NCI-H82 treated with DMSO at 0.1 percent for 48 hours (cell line): ENCODE data around the gene RNF214.
"Not testable (repeated sequence)": the region's sequence is repeated elsewhere in the genome, so short reads cannot be mapped to it uniquely, and the experiment has no call there.

ENCODE experiments used
- DNase-seq: peaks from one replicate; lab custom pipeline; 2025; ENCODE audit not compliant: unreplicated experiment; lab: John Stamatoyannopoulos, UW

RNF214 gene

DNA sequence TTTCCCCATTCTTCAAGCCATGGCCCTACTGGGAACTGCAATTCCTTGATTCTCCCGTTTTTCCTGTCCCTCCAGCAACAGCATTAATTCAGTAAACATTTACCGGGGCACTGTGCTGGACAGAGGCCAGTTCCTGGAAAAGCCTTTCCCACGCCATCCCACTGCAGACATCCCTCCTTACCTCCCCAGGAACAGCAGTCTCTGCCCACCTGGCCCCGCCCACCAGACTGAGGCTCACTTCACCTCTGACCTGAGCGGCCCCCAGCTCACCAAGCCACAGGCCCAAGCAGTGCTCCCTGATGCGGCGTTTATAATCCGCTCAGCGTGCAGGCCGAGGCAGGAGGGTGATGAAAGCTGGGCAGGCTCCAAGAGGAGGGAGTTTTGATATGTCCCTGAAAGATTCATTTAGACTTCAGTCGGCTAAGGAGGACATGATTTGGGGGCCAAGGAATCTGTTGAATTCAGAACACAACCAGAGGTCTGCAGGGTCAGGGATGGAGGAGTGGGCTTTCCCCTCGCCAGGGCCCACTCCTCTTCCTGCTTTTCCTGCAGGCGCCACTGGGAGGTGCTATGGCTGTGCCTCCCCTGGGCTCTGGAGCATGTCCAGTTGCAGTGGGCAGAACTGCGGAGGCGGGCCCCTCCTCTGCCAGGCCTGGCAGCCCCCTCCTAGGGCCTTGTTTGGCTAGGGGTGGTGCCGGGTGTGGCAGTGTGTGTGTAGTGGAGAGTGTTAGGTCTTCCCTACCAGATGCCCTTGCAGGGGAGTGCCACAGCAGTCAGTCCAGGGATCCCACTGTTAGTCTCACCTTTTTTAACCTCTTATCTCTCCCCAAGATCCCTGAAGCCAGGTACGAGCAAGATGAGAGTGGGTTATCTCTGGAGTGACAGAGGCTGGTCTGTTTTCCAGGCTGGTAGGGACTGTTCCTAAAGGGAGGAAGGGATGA lies 34.7 kb upstream of the RNF214 start:
- no peak for DNase-seq

DNA sequence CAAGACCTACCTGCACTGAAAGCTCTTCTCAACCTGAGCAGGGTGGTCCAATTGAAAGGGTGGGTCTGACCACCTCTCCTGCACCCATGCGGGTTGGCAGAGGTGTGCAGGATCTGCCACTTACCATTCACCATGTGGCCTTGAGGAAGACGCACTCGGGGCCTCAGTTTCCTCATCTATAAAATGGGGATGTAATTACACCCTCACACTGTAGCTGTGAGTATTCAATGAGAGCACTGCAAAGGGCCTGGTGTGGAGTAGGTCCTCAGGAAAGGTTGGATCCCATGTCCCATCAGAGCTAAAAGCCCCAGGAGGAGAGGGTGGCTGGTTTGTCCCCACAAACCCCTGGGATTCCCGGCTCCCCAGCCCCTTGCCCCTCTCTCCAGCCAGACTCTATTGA lies 33.9 kb upstream of the RNF214 start:
- DNase-seq: no peak

DNA sequence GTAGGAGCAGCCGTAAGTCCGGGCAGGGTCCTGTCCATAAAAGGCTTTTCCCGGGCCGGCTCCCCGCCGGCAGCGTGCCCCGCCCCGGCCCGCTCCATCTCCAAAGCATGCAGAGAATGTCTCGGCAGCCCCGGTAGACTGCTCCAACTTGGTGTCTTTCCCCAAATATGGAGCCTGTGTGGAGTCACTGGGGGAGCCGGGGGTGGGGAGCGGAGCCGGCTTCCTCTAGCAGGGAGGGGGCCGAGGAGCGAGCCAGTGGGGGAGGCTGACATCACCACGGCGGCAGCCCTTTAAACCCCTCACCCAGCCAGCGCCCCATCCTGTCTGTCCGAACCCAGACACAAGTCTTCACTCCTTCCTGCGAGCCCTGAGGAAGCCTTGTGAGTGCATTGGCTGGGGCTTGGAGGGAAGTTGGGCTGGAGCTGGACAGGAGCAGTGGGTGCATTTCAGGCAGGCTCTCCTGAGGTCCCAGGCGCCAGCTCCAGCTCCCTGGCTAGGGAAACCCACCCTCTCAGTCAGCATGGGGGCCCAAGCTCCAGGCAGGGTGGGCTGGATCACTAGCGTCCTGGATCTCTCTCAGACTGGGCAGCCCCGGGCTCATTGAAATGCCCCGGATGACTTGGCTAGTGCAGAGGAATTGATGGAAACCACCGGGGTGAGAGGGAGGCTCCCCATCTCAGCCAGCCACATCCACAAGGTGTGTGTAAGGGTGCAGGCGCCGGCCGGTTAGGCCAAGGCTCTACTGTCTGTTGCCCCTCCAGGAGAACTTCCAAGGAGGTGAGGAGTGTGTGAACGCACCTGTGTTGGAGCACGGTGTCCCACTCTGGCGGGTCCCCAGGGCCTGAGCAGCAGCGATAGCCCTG lies 33.2 kb upstream of the RNF214 start, which contains the start of gene TAGLN:
TSS of gene TAGLN (plus strand) at position 318 of the 863 bp plus-strand sequence. CDS start 3,644 bp downstream, outside the sequence.
- no peak for DNase-seq

DNA sequence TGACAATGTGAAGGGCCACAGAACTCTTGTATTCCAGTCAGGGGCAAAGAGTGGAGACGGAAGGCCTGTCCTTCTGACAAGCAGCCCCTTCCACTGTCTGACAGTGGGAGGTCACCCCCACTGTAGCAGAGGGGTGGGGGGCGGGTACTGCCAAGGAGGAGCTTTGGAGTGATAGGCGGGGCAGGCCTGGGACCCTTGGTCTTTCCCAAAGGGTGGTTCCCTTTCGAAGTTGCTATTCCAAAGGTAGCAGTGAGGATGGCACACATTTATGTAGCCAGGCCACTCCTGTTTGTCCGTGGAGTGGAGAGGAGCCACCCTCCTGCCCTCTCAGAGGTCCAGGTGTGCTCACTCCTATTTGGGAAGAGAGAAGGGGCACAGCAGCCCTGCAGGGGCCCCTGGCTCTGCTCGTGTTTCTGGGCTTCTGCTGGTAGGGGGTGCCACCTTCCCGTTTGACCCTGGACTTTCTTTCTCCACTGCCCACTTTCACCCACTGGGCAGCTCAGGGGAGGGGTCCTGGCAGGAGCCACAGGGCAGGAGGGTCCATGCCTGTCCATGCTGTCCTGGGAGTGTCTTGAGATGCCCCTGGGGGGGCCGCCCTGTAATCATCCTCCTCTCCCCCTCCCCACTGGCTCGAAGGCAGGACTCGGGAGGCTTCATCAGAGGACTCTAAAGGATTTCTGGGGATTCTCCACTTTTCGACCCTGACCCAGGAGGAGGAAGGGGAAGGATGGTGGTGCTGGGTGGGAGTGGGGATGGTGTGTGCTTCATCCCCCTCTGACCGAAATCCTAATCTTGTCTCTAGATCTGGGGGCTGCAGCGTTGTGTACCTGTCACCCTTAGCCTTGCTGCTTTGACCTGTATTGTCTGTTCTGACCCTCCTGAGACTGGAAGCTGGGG lies 32.3 kb upstream of the RNF214 start:
- DNase-seq: no peak

DNA sequence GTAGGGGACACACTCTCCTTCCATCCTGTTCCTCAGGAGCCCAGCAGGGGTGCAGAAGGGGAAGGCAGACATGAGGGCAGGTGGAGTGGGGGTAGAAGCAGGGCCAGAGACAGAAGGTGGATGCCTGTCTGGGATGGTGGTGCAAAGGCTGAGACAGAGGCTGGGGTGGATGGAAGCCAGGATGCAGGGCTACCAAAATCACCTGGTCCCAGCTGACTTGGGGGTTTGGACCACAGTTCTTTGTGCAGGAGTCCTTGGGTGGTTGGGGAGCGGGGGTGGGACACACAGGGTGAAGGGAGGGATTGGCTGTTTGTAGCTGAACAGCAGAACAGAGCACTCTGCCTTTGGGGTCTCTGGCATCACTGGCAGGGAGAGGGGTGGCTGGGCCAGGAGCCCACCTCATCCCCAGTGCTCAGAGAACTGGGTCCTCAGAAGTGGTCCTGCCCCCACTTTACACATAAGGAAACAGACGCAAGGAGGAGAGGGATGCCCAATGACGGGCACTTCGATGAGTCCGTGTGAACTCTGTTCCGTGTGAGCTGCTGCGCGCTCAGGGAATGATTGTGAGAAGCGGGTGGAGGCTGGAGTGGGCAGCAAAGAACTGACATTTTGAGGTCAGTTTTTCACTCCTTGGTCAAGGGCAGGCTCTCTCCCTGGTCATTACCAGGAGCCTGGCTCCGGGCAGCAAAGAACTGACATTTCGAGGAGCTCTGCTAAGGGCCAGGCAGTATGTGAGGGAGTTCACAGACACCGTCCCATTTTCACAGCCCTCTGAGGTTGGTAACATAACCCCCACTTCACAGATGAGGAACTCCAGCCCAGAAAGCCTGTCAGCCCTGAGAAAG lies 31.4 kb upstream of the RNF214 start:
- DNase-seq: no peak

DNA sequence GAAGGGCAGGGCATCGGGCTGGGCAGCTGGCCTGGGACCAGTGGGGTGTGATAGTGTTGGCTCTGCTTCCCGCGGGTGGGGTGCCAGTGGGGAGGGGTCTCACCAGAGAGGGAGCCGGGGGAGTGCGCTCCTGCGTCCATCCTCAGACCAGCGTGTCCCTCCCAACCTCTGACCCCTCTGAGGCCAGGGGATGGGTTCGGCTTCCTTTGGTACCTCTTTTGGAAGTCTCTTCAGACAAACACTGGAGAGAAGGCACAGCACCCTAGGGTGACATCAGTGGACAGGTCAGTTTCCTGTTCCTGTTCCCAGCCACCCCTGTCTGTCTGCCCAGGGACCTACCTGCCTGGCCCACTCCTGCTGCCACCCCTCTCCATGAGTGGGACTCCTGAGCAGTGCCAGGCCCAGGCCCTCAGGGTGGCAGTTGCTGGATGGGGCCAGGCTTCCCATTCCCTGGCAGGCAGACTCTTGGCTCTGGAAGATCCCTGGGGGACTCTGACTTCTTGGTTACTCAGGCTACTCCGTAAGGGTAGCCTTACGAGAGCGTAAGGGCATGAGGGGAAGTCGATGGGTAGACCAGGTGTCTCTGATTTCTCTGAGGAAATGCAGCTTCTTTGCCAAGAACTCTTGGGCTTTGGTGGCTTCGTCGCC lies 30.7 kb upstream of the RNF214 start:
- DNase-seq: no peak

DNA sequence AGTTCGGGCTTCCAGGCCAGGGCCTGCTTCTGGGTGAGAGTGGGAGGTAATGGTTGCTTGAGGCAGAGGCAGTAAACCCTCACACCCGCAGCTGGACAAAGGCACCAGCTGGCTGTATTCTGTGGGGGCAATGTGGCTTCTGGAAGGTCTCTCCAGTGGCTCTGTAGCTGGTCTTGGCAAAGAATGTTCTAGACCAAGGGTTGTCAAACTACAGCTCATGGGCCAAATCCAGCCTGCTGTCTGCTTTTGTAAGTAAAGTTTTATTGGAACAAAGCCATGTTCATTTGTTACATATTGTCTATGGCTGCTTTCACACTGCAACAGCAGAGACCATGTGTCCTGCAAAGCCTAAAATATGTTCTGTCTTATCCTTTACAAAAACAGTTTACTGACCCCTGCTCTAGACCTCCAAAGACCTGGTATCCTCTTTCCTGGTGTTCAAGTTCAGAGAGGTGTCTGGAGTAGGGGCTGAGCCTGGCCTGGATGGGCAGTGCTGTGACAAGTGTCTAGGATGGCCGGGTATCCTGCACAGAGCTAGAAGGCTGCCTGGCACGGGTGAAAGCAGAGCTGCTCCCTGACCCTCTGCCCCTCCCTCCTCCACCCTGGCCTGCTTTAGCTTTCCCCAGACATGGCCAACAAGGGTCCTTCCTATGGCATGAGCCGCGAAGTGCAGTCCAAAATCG lies 29.9 kb upstream of the RNF214 start:
- no peak for DNase-seq

DNA sequence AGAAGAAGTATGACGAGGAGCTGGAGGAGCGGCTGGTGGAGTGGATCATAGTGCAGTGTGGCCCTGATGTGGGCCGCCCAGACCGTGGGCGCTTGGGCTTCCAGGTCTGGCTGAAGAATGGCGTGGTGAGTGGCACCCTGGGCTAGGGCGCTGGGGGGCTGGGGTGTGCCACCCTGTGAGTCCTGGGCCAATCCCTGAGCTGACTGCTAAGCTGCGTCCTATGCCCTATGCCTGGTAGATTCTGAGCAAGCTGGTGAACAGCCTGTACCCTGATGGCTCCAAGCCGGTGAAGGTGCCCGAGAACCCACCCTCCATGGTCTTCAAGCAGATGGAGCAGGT lies 29.4 kb upstream of the RNF214 start:
- DNase-seq: no peak

DNA sequence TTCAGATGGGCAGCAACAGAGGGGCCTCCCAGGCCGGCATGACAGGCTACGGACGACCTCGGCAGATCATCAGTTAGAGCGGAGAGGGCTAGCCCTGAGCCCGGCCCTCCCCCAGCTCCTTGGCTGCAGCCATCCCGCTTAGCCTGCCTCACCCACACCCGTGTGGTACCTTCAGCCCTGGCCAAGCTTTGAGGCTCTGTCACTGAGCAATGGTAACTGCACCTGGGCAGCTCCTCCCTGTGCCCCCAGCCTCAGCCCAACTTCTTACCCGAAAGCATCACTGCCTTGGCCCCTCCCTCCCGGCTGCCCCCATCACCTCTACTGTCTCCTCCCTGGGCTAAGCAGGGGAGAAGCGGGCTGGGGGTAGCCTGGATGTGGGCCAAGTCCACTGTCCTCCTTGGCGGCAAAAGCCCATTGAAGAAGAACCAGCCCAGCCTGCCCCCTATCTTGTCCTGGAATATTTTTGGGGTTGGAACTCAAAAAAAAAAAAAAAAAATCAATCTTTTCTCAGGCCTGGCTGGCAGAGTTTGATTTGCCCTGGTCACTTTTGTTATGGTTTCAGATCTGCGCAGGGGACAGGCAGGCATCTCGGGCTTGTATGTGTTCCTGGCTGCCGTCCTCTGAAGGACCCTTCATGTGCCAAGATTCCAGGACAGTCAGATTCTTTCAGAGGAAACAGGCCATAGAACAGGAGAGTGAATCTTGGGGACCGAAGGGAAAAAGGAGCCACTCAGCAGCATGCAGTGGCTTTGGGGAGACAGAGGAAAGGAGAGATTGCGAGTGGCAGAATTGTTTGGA lies 28.0 kb upstream of the RNF214 start:
- no peak for DNase-seq

DNA sequence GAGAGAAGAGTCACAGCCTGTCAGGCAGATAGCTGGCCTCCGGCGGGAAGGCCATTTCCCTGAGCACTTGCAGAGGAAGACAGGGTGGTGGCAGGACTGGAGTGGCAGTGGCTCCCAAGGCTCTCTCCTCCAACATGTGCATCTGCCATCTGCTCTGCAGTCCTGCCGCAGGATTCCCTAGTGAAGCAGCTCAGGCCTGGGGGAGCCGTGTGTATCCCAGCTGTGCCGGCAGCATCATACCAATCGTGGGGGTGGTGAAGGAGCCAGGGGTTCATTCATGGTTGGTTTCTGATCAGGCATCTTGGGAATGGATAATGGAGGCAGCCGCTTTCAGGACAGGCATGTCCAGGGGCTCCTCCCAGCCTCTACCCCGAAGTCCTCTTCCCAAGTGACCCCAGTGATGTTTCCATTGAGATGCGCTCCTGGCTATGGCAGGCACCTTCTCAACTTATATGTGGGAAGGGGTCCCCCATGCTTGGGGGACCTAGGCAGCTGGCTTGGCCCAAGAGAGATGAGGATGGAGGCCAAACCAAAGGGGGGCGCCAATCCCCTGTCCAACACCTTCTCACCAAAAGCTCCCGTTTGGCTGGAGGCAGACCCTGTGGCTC lies 27.2 kb upstream of the RNF214 start:
- no peak for DNase-seq

DNA sequence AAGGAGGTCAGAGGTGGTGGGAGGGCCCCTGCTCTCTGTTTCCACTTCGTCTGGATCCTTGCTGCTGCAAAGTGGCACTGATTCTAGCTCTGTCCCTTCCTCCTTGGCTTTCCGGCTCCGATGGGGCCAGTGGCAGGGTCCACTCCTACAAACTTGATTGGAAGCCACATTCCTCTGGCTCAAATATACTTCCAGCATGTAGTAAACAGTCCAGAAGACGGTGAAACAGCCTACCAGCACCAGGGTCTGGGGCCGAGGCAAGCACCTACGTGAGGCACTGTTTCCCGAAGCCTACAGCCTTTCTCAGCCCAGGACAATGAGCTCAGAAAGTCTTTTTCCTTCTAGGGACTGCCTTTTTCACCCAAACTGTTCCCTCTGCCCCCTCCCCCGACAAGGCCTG lies 26.4 kb upstream of the RNF214 start:
- not testable (repeated sequence) for DNase-seq

DNA sequence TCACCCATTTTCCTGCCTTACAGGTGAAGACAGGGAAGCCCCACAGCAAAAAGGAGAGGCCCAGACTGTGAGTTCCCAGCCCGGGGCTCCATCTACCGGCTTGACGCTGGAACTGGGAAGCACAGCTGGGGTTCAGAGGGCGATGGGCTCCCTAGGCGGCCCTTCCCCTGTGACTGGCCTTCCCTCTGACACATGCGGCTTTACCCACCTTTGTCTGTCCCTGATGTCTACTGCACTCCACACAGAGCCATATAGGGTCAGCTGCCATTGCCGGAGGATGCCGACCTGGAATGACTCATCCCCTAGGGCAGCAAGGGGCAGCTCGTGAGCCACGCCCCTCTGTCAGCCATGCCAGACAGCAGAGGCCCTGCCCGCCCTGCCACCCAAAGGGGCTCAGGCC lies 25.6 kb upstream of the RNF214 start:
- not testable (repeated sequence) for DNase-seq

DNA sequence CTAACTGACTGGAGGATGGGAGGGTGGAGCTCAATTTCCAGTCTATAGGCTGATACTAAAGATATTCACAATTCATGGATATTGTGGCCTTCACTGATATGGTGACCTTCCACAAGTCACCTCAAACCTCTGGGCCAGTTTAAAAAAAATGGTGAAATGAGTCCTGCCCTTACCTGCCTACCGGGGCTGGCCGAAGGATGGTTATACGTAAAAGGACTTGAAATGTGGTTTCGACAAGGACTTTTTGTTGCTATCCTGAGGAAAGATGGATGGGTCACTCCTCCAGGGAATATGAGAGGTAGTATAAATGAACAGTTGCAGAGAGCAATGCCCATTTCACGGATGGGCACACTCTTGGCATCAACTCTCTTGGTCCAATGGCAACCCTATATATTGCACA lies 25.0 kb upstream of the RNF214 start:
- not testable (repeated sequence) for DNase-seq

DNA sequence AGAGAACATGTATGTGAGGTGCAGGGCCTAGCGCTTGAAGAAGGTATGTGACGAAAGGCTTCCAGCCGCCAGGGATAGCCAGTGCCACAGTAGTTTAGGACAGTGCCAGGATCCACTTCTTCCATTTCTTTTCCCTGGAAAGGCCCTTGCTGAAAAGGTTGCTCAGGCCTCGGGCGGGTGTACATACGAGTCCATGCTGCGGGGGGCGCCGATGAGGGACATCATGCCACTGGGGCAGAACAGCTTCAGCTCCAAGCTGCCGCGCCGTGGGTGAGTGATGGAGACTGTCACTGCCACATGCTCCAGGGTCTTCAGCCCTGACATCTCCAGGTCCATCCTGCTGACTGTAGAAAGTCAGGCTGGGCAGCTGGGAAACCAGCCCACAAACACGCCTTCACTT lies 23.8 kb upstream of the RNF214 start:
- DNase-seq: not testable (repeated sequence)

DNA sequence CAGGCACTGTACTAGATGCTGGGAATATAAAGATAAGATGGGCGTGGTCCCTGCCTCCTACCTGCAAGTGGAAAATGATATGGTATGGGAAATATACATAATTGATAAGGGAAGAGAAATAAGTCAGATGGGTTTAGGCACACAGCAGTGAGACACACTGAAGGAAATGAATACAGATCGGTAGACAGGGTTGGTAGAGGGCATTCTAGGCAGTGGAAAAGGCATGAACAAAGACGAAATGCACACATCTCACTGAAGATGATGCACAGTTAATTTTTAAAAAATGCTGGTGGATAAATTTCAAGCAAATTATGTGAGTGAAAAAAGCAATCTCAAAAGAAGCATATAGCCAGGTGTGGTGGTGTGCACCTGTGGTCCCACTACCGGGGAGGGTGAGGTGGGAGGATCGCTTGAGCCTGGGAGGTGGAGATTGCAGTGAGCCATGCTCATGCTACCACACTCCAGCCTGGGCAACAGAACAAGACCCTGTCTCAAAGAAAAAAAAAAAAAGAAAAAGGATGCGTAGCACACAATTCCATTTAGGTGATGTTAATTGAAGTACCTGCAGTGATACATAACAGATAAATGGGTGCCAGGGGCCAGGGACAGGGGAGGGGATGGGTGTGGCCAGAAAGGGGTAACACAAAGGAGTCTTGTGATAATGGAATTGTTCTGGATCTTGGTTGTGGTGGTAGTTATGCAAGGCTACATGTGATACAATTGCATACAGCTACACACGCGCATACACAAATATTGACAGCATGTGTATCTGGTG lies 22.9 kb upstream of the RNF214 start:
- DNase-seq: not testable (repeated sequence)

DNA sequence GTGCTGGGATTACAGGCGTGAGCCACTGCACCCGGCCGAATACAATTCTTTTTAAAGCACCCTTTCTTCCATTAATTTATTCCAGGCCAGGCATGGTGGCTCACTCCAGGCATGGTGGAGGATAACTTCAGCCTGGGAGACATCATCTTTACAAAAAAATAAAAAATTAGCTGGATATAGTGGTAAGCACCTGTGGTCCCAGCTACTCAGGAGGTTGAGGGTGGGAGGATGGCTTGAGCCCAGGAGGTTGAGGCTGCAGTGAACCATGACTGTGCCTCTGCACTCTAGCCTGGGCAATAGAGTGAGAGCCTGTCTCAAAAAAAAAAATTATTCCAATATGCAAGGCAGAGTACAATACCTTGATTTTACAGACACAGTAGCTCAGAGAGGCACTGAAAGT lies 21.9 kb upstream of the RNF214 start:
- DNase-seq: no peak
